Ishikawa (cell line): ENCODE measurements around the gene CRTC2.

Source experiments
- CEBPB ChIP-seq: IDR thresholded peaks from 2 replicates; pipeline ENCODE4 v1.6.1; 2012
- EP300 ChIP-seq: IDR thresholded peaks from 2 replicates; pipeline ENCODE4 v1.6.1; 2012; ENCODE audit warnings: borderline replicate concordance
- FOXM1 ChIP-seq: IDR thresholded peaks from 2 replicates; pipeline ENCODE4 v1.6.1; 2012; ENCODE audit warnings: low read depth, borderline replicate concordance
- MAX ChIP-seq: IDR thresholded peaks from 2 replicates; pipeline ENCODE4 v1.6.1; 2012
- RAD21 ChIP-seq: IDR thresholded peaks from 2 replicates; pipeline ENCODE4 v1.6.1; 2012; ENCODE audit warnings: low read depth
- REST ChIP-seq: IDR thresholded peaks from 2 replicates; pipeline ENCODE4 v1.6.1; 2012; ENCODE audit warnings: low read depth, mild to moderate bottlenecking
- TEAD4 ChIP-seq: IDR thresholded peaks from 2 replicates; pipeline ENCODE4 v1.6.1; 2012
- USF1 ChIP-seq: IDR thresholded peaks from 2 replicates; pipeline ENCODE4 v1.6.1; 2012
- YY1 ChIP-seq: IDR thresholded peaks from 2 replicates; pipeline ENCODE4 v1.6.1; 2012; ENCODE audit warnings: low read depth
- ZBTB7A ChIP-seq: IDR thresholded peaks from 2 replicates; pipeline ENCODE4 v1.6.1; 2012; ENCODE audit warnings: low read depth

GRCh38 chr1:153951801-153952200, 6.6 kb downstream of the CRTC2 start:
- TF ChIP-seq RAD21 (no peak), REST (no peak), FOXM1 (no peak), USF1 (no peak), MAX (no peak), TEAD4 (no peak), CEBPB (no peak), ZBTB7A (no peak), YY1 (no peak), EP300 (no peak)
